HG03097 (cell line): ENCODE measurements around the gene COL9A3.

Experiments
- ATAC-seq: cut with Tn5 transposase; IDR thresholded peaks from one replicate; pipeline ENCODE4 v1.9.1; 2021; ENCODE audit not compliant: unreplicated experiment, low FRiP score

COL9A3 gene

DNA sequence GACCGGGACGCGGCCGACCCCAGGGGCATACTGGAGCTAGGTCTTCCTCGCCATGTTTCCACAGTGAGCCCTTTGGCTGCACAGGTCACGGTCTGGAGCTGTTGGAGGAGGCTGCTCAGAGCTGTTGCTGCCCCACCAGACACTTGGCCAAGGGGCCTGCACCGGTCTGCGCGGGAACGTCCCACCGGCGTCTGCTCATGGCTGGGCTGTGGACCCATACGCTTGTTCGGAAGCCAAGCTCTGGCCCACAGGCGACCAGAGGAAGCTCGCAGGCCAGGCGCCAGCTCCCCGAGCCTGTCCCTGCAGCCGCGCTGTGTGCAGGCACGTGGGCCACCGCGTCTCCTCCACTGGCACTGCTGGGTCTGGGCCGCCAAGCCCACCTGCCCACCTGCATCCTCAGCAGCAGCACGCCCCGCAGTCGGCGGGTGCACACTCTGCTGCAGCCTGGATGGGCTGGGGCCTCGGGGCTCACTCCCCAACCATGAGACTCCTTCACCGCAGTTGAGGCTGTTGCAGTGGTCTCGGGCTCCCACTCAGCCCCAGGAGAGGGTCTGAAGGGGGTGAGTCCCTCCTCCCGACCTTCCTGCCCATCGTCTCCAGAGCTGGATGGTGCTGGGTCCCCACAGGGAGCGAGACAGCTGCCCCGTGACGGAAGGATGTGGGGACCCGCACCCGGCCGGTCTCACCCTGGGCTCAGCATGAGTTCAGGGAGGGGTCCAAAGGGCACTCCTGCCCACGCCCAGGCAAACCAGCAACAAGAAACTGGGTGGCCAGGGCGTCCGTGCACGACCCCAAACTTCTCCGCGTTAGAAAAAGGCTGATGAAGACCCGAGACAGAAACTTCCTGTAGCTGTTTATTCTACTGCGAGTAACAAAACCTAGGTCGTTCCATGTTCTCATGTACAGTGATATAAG lies 60.3 kb downstream of the COL9A3 start:
- no peak for ATAC-seq

DNA sequence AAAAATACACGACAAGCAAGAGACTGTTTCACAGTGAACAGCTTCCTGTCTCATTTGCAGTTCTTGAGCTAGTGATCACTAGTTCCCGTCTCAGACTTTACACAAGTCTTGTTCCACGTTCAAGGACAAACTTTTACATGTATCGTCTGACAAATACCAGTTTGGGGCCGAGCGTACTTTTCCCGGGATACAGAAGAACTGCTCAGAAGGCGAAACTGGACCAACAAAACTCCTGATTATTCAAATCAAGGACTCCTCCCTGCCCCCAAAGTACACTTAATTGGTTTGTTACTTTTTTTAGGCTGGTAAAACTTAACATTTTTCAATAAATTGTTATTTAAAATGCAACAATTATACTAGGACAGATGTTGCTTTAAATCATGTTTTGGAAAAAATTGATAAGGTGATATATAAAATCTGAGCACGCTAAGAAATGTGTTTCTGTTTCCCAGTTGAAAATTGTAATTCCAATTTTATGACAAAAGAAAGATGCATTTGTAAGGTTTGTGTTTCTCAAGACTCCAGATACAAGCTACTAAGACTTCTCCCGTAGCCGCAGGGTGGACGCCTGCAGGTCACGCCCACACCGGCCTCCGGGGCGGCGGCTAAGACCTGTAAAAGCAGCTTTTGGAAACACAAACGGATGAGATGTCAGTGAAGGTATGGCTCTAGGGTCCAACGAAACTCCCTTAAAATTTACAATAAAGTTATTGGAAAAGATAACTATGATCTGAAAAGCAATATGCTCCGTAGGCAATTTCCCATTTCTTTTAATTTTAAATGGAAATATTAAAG lies 61.6 kb downstream of the COL9A3 start:
- no peak for ATAC-seq

DNA sequence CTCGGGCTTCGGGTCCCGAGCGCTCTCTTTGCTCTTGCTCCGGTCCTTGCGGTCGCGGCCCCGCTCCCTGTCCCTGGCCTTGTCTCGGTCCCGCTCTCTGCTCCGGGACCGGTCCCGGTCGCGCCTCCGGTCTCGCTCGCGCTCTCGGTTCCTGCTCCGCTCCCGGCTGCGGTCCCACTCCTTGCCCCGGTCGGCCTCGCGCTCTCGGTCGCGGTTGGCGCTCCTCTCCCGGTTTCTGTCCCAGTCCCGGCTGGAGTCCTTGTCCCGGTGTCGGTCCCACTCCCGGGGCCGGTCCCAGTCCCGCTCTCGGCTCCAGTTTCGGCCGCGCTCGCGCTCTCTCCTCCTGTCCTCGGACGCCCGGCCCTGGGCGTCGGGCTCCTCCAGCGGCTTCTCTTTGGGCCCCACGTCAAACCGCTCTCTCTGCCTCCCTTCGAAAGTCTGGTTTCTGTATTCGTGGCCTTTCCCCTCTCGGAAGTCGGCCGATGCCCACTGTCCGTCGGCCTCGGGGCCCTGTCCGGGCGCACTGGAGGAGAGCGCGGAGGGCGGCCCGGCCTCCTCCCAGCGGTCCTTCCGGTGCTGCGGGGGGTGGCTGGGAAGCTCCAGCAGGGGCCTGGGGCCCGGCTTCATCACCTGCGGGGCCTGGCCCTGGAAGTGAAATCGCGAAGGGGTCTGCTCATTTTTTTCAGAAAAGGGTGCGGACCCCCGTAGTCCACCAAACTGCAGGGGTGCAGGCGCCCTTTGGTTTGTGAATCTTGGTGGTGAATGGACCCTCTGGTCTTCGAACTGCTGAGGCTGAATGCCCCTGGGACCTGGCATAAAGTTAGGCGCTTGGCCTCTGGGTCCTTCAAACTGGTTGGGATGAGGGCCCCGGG lies 62.7 kb downstream of the COL9A3 start:
- ATAC-seq = no peak

DNA sequence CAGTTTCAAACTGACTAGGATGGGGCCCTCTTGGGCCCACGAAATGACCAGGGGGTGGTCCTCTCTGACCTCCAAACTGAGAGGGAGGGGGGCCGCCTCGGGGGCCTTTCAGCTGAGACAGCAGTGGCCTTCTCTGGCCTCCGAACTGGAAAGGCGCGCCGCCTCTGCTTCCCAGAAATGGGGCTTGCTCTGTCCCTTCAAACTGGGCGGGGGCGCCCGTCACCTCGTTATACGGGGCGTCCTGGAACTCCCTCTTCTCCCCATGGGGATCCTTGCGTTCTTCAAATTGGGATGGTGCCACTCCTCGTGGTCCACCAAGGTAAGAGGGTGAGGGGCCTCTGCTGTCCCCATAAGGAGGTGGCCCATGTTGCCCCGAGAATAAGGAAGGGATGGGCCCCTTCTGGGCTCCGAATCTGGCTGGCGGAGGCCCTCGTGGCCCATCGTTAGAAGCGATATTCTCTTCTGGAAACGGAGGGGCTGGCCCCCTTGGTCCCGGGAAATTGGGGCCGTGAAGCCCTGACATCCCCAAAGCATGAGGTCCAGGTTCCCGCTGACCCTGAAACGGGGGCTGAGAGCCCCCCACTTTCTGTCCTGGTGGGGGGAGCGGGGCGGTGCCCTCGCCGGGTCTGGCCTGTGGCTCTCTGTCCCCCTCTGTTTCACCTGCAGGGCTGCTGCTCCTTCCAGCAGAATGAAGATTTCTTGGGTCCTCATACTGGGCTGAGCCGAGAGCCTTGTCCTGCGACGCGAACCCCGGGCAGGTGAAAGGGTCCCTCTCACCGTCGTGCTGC lies 63.5 kb downstream of the COL9A3 start:
- no peak for ATAC-seq

DNA sequence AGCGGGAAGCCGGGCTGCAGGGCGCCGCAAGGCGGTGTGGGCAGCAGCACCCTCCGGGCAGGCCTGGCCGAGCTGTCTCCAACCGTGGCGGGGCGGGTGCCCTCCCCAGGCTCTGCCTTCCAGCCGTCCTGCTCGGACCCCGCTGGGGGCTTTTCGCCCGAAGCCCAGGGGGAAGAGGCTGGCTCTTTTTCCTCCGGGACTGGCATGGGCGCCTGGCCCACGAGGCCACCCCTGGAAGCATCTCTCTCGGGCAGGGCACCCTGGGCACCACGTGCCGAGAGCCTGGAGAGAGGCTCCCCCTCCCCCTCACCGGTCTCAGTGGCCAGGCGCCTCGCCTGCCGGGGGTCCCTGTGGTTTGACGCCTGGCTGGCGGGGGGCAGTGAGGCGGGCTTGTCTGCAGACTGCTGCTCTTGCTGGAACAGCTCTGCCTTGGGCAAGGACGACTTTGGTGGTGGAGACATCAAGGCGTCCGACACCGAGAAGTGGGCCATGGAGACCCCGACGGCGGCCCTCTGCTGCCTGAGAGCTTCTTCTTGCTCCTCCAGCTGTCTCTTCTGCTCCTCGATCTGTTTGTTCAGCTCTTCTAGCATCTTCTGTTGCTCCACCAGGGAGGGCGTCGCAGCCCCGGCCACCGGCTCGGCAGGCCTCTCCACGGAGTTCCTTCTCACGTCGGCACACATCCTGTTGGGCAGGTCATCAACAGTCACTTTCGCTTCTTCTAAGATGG lies 64.2 kb downstream of the COL9A3 start:
- ATAC-seq = no peak

DNA sequence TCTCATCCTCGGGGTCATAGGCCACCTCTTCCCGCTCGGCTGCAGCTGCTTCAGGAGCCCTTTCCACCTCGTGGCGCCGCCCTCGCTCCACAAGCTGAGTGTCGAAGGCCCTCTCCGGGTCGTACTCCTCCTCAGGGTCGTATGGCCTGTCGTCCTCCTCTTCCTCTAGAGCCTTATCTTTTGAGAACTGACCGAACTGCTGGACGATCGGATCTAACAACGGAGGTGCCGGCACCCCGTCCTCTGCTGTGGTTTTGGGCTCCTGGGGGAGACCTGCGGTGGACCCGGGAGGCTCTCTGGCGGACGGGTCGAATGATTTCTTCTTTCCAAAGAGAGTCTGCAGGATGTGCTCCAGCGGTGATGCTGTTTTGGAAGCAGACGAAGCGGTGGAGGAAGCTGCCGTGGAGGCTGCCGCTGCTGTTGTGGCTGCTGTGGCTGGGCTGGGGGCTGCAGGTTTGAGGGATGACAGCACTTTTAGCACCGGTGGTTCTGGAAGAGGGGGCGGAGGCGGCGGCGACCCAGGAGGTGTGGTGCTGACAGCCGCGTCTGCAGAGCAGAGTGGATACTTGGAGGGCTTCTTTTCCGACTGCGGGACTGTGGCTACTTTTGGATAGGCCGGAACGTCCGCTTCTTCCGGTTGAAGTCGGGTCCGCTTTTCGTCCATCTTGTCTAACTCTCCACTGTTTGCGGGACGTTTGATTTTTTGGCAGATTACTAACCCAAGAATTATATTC lies 65.0 kb downstream of the COL9A3 start:
- ATAC-seq = no peak

DNA sequence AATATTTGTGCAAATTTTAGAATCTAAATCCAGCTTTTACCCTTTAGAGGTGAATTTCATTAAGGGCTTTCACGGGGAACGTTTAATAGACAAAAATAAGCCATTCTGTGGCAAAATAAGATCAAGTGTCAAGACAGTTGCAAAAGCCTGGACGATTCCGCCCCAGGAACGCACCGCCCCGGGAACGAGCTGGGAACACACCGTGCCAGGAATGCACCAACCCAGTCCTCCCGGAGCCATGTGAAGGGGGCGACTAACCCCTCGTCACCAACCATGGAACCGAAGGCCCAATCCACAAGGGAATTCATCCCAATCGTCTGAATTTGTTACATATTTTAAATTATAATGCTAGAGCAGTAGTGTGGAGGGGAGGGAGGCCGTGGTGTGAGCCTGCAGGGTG lies 65.6 kb downstream of the COL9A3 start:
- ATAC-seq = no peak

DNA sequence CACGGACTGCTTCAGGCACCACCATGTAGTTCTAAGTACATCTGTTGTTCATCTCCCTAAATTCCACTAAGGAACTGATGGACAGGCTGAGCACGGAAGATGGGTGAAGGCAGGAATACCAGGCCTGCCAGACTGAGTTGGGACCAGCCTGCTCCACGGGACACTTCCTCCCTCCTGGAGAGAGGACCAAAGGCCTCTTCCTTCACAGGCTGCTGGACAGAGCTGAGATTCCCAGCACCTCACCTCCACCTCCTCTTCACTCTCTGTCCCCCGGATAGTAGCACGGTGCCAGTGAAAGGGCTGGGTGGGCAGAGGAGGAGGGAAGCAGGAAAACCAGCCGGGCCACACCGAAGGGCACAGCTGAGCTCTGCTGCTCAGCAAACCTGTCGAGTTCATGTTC lies 67.7 kb downstream of the COL9A3 start:
- ATAC-seq = no peak

DNA sequence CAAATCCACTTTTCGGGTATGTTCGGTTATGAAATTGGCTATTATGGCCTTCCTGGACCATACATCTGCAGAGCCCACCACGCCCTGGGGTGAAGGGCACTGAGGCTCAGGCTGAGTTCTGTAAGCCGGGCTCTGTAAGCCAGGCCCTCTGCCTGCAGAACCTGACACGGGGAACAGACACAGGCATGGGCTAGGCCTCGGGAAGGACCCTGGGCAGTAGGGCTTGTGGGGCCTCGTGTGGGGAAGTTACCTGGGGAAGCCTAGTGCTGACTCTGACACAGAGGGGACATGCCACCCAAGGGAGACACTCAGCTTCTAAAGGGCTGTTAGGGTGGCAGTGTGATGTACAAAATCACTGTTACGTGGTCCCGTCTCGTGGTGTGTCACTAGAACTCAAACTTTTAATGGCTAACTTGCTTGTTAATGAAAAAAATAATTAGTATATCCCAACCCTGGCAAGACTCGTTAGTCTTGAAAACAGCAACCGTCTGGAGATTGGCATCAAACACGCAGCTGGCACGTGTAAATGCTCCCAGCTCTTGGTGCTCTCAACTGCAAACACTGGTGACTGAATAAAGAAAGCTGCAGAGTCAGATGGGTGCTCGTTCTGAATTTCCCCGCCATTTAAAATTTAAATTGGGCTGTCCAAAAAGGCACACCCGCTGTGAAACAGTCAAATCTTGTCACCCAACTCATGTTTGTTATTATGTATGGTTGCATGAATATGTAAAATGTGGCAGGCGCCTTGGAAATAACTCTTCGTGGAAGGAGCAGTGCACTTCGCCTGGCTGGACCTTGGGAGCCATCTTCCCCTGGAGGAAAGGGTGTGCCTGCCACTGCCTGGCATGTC lies 68.4 kb downstream of the COL9A3 start:
- no peak for ATAC-seq

DNA sequence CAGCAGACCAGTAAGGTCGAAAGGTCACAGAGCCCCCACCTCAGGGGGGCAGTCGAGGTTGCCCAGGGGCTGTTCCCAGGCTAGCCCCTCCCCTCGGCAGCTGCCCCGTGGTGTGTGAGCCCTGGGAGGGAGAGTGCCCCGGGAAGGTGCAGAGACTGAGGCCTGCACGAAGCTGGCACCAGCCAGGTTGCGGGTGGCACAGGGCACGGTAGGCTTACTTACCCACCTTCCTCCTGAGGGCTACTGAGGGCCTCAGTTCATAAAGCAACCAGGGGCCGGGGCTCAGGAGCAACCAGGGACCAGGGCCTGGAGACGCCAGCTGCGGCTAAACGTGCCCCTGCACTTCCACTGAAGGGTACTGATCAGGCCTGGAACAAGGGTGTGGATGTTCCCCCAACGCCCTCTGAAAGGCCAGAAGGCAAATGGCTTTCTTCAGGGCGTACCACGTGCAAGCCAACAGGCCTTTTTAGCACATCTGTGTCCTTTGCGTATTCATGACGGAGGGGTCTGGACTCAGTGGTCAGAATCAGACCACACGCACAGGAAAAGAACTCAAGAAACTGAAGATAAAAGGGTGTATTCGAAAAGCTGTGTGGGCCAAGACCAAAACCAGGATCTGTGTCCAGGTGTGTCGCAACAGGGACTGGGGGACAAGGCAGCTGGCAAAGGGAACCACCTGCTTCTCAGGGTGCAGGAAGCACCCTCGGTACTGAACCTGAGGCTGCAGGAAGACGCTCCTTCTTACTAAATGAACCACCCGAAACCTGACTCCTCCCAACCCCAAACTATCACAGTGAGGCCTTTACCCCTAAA lies 69.3 kb downstream of the COL9A3 start:
- no peak for ATAC-seq

DNA sequence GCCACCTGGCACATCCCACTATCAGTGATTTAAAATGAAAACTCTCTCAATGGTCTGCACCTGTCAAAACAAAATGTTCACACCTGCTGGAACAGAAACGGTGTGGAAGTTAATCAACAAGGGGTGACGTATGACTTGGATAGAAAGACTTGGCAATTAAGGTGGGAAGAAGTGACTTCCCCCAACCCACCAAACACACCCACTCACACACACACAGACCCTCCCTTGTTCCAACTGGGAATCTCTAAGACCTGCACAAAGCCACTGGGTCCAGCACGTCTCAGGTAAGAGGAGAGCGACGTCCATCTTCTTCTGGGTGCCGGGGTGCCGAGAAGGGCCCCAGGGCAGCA lies 69.8 kb downstream of the COL9A3 start:
- no peak for ATAC-seq

DNA sequence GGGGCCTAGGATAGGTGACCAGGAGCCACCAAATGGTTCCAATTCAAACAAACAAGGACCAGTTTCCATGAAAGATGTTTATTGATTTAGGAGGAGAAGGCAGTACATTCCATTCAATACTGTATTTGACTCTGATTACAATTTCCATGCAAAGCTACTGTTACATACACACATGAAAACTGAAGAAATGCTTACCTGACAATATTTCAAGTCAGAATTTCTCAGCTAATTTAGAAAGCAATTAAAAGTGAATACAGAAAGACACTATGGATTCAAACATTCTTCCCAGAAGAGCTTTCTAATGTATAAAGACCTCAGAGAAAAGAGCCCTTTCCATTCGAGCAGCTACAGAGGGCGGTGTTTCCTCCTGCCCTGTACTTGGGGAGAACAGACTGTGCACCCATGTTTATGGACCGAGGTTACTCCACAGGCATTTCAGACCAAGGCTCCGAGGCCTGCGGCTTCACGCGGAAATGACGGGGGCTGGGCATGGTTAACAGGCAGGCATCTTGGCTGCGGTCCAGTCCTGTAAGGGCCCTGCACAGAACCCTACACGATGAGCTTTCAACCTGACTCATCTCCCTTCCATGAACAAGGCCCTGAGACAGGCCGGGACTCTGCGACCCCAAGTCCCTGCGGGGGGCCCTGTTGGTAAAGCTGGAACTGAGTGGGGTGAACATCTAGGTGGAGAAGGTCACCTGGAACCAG lies 70.5 kb downstream of the COL9A3 start:
- ATAC-seq = no peak

DNA sequence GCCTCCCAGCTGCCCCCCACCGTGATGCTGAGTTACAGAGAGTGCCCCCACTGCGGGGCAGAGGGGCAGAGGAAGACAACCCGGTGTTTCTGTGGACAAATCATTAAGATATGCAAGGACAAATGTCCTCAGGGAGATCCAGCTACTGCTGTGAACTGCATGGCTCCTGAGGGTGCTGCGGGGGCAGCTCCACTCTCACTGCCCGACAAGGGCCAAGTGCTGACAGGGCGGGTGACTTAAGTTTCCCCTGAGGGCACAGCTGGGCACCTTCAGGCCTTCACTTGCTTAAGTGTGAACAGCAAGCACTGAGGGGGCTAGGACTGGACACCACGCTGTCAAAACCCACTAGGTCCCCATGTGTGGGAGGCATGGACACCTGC lies 71.0 kb downstream of the COL9A3 start:
- no peak for ATAC-seq

DNA sequence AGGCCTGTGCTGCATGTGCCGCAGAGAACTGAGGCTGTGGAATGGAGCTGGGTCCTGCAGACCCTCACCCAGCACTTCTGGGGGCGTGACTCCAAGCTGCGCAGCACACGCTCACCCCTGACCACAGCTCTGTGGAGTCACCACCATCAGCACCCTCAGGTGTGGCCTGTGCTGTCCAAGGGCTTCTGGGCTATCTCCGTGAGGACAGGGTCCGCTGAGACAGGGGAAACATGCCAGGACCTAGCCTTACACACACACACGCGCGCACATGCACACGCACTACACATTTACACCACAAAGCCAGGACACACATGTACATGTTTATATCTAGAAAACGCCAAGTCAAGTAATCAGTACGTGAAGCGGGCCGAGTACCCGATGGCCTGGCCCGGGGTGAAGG lies 71.6 kb downstream of the COL9A3 start:
- ATAC-seq = no peak

DNA sequence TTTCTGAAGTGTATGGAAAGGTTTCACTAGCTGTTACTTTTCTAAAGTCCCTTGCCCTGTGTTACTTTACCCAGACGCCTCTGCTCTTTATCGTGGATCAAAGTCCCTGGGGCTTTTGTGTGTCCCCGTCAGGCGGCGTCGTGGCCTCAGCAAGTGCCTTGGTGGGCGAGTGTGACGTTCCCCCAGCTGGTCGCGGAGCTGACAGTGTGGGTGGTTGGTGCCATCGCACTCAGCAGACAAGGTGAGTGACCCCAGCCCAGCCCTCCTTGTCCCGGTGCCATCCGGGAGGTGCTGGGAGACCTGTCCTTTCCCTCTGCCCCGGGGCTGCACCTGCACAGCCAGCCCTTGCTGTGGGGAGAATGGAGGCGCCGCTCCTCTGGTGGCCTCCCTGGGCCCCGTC lies 72.1 kb downstream of the COL9A3 start:
- no peak for ATAC-seq

DNA sequence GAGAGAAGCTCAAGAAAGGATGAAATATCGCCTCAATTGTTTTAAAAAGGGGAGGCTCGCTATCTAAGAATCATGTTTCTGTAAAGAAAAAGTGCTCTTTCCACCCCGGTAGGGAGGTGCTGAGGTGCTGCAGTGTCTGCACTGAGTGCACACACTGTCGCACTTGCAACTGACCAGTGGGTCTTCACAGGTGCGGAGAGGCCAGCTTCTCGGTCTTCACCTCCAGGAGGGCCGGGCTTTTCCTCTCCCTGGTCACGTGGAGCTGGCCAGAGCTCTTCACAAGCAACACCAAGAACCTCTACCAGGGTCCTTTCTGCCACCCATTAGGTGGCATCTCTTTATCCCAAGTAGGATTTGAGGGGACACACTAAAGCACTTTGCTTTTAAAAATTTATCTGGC lies 72.6 kb downstream of the COL9A3 start:
- no peak for ATAC-seq

DNA sequence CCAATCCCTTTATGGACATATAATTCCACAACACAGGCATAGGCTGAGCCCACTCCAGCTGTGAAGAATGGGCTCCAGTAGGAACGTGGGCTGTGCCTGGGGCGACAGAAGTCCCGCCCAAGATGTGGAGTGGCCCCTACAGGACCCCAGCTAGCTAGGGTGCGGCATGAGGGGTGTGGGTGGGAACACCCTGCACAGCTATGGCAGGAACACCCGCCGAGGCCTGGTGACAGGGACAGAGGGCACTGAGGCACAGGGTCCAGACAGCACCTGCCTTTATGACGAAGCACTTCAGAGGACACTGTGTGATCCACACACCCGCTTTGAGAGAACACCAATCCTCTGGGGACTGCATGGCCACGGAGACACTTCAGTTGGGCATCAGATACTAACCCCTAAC lies 73.0 kb downstream of the COL9A3 start:
- ATAC-seq = no peak
